Parathyroid adenoma (tissue), 2 donors: ENCODE data around the gene ZSCAN31.
"Not testable (repeated sequence)": the region's sequence is repeated elsewhere in the genome, so short reads cannot be mapped to it uniquely, and the experiment has no call there.

Experiments
- H2AFZ ChIP-seq: fragments of 300-600 bp; sonication (generic); one replicate; pipeline ENCODE4 v1.7.0; 2017; ENCODE audit warnings: antibody characterized with exemption, mild to moderate bottlenecking
- H3K27ac ChIP-seq: fragments of 300-600 bp; sonication (generic); one replicate; pipeline ENCODE4 v1.7.0; 2017
- H3K27me3 ChIP-seq: fragments of 300-600 bp; sonication (generic); one replicate; pipeline ENCODE4 v1.7.0; 2017; ENCODE audit warnings: low read length; ENCODE audit not compliant: control insufficient read depth, insufficient read depth
- H3K36me3 ChIP-seq: fragments of 300-600 bp; sonication (generic); one replicate; pipeline ENCODE4 v1.7.0; 2017; ENCODE audit warnings: low read length; ENCODE audit not compliant: control insufficient read depth, insufficient read depth
- H3K4me1 ChIP-seq: fragments of 300-600 bp; sonication (generic); one replicate; pipeline ENCODE4 v1.7.0; 2017; ENCODE audit warnings: control low read depth
- H3K4me2 ChIP-seq: fragments of 300-600 bp; sonication (generic); one replicate; pipeline ENCODE4 v1.7.0; 2017; ENCODE audit warnings: low read length
- H3K4me3 ChIP-seq: fragments of 300-600 bp; sonication (generic); one replicate; pipeline ENCODE4 v1.7.0; 2017; ENCODE audit warnings: low read depth, low read length
- H3K79me2 ChIP-seq: fragments of 300-600 bp; sonication (generic); one replicate; pipeline ENCODE4 v1.7.0; 2017; ENCODE audit warnings: control low read depth
- H3K9ac ChIP-seq: fragments of 300-600 bp; sonication (generic); one replicate; pipeline ENCODE4 v1.7.0; 2017; ENCODE audit warnings: mild to moderate bottlenecking
- H3K9me3 ChIP-seq: fragments of 300-600 bp; sonication (generic); one replicate; pipeline ENCODE4 v1.7.0; 2017; ENCODE audit warnings: low read length; ENCODE audit not compliant: control insufficient read depth
- CTCF ChIP-seq: fragments of 300-600 bp; sonication (generic); IDR thresholded peaks from one replicate; pipeline ENCODE4 v1.7.0; 2017; ENCODE audit warnings: antibody characterized with exemption, mild to moderate bottlenecking
- donor health status: primary hyperparathyroidism.

Gene ZSCAN31

GRCh38 chr6:28315628-28316027 is 20.3 kb downstream of the ZSCAN31 start:
- Histone ChIP-seq H3K27ac (no peak overlapping the region), H3K79me2 (no peaks in the 10 kb centered on the region), H3K4me2 (no peak overlapping the region), H3K27me3 (no peaks in the 10 kb centered on the region), H3K4me1 (no peaks in the 10 kb centered on the region), H2AFZ (no peak overlapping the region), H3K36me3 (no peaks in the 10 kb centered on the region), H3K4me3 (no peak overlapping the region), H3K9me3 (no peaks in the 10 kb centered on the region), H3K9ac (no peak overlapping the region)
- TF ChIP-seq CTCF, result no peak

DNA sequence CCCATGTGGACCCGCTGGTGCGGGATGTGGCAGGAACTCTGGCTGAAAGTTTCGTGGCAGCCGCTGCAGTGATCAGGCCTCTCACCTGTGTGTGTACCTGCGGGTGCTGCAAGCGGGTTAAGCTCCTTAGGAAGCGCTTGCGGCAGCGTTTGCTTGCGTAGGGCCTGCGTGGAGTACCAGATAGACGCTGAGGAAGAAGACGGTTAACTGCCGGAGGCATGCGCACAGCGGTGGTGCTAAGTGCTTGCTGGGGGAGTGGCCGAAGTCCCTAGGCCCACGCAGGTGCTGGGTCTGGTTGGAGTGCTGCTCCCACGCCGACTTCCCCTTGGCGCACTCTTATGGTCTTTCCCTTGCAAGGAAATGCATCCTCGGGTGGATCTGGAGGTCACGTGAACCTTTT is 23.0 kb downstream of the ZSCAN31 start:
- Histone ChIP-seq H3K79me2 (no peaks in the 10 kb centered on the region), H3K9me3 (no peaks in the 10 kb centered on the region), H3K9ac (no peak overlapping the region), H3K4me3 (no peak overlapping the region), H2AFZ (no peak overlapping the region), H3K4me1 (no peaks in the 10 kb centered on the region), H3K36me3 (no peaks in the 10 kb centered on the region), H3K27ac (no peak overlapping the region), H3K4me2 (no peak overlapping the region), H3K27me3 (no peaks in the 10 kb centered on the region)
- TF ChIP-seq CTCF, result no peak

DNA sequence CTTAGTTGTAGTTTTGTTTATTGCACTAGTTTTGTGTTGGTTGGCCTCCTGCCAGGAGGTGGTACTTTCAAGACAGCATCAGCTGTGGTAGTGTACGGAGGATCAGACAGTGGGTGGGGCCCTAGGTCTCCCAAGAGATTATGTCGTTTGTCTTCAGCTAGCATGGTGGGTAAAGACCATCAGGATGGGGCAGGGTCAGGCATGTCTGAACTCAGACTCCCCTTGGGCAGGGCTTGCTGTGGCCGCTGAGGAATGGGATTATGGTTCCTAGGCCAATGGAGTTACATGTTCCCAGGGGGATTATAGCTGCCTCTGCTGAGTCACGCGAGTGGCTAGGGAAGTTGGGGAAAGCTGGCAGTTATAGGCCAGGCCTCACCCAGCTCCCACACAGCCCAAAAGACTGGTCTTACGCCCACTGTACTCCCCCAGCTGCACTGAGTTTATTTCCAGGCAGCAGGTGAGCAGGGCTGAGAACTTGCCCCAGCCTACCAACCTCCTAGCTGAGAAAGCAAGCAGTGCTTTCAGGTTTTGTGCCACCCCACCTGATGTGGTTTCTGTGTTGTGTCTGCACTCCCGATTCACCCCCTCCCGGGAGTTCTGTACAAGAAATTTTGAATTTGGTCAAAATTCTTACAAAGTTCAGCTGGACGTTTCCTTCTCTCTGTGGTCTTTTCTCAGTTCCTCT is 24.7 kb downstream of the ZSCAN31 start:
- Histone ChIP-seq H3K4me3 (no peak overlapping the region), H3K36me3 (no peaks in the 10 kb centered on the region), H3K27ac (no peak overlapping the region), H2AFZ (no peak overlapping the region), H3K9me3 (no peaks in the 10 kb centered on the region), H3K27me3 (no peaks in the 10 kb centered on the region), H3K4me1 (no peaks in the 10 kb centered on the region), H3K9ac (no peak overlapping the region), H3K79me2 (no peaks in the 10 kb centered on the region), H3K4me2 (no peak overlapping the region)
- TF ChIP-seq CTCF, result no peak

DNA sequence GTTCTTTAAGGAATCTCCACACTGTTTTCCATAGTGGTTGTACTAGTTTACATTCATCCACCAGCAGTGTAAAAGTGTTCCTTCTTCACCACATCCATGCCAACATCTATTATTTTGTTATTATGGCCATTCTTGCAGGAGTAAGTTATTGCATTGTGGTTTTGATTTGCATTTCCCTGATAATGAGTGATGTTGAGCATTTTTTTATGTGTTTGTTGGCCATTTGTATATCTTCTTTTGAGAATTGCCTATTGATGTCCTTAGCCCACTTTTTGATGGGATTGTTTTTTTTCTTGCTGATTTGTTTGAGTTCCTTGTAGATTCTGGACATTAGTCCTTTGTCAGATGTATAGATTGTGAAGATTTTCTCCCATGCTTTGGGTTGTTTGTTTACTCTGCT is 29.6 kb downstream of the ZSCAN31 start:
- not testable (repeated sequence) for H3K4me3 ChIP-seq, H3K79me2 ChIP-seq, H3K4me1 ChIP-seq, H3K27me3 ChIP-seq, H3K27ac ChIP-seq, H3K36me3 ChIP-seq, H3K4me2 ChIP-seq, H3K9me3 ChIP-seq, H2AFZ ChIP-seq, H3K9ac ChIP-seq

GRCh38 chr6:28303570-28303969 is 32.4 kb downstream of the ZSCAN31 start:
- no peak overlapping the region for H2AFZ ChIP-seq
- no peaks in the 10 kb centered on the region for H3K9me3 ChIP-seq
- H3K4me3 ChIP-seq, result no peak overlapping the region
- H3K36me3 ChIP-seq, result no peaks in the 10 kb centered on the region
- H3K4me2 ChIP-seq, result no peak overlapping the region
- H3K9ac ChIP-seq, result no peak overlapping the region
- H3K79me2 ChIP-seq, result no peaks in the 10 kb centered on the region
- H3K4me1 ChIP-seq, result no peaks in the 10 kb centered on the region
- no peak for TF ChIP-seq CTCF
- H3K27me3 ChIP-seq, result no peaks in the 10 kb centered on the region
- H3K27ac ChIP-seq, result no peak overlapping the region
